Subcutaneous adipose tissue (tissue), 4 donors: Measurements from ENCODE around the gene EDN3. TPM values are rescaled to one million over a fixed set of nuclear protein-coding genes. Genes with fewer than 3 reads are reported as not detected.

Experiments
- CTCF ChIP-seq: fragments of 450-650 bp; IDR thresholded peaks from one replicate; pipeline ENCODE4 v1.5.1; 2016; ENCODE audit warnings: low read depth, mild to moderate bottlenecking, control low read depth, antibody characterized with exemption, moderate library complexity
- total RNA-seq, 4 donors: library from RNA; depleted of rRNA; stranded (reverse); fragments of >200 nt; gene quantifications; one replicate each; pipeline ENCODE4 v1.1.0, GENCODE V29; 2016

The EDN3 gene
- total RNA-seq, 4 donors from 2014 or later: not detected

GRCh38 chr20:59352541-59352940, 52.1 kb downstream of the EDN3 start:
- no peak for TF ChIP-seq CTCF

- TF ChIP-seq CTCF: no peak
Measured at GRCh38 chr20:59352990-59353389, 52.6 kb downstream of the EDN3 start.

GRCh38 chr20:59354460-59354859, 54.0 kb downstream of the EDN3 start:
- no peak for TF ChIP-seq CTCF

- TF ChIP-seq CTCF: no peak
Measured at GRCh38 chr20:59355242-59355641, 54.8 kb downstream of the EDN3 start.

GRCh38 chr20:59356662-59357165, 56.3 kb downstream of the EDN3 start:
- TF ChIP-seq CTCF: no peak

- no peak for TF ChIP-seq CTCF
Measured at GRCh38 chr20:59359906-59360725, 59.7 kb downstream of the EDN3 start.

- TF ChIP-seq CTCF: no peak
Measured at GRCh38 chr20:59360934-59361333, 60.5 kb downstream of the EDN3 start.
